MCF 10A (cell line): Measurements from ENCODE around the gene GTF2IRD1. TPM values are rescaled to one million over a fixed set of nuclear protein-coding genes. Genes with fewer than 3 reads are reported as not detected.

ENCODE experiments used
- BruUV-seq: library from RNA; stranded (reverse); fragments of 400-500 nt; replicated peaks from 2 replicates; lab custom pipeline; 2021; lab: Mats Ljungman, UMichigan
- CTCF ChIA-PET: fragments of 300-600 bp; sonication (Branson Sonifier 250); formaldehyde crosslinking; extraction: SDS; loops from one replicate; lab custom pipeline; 2021; ENCODE audit warnings: antibody characterized with exemption, inconsistent platforms; lab: Yijun Ruan, JAX
- POLR2A ChIA-PET: fragments of 300-600, 350-650 bp; sonication (Branson Sonifier 250); formaldehyde crosslinking; extraction: SDS; loops from one replicate; lab custom pipeline; 2020; ENCODE audit warnings: antibody characterized with exemption, inconsistent platforms; lab: Yijun Ruan, JAX
- DNase-seq: peaks from one replicate; pipeline ENCODE4 v3.0.0-alpha.2; 2018; ENCODE audit not compliant: unreplicated experiment
- H3K27ac Mint-ChIP-seq: one replicate; pipeline ENCODE4 v1.8.0; 2022; ENCODE audit warnings: mild to moderate bottlenecking, low read depth, mixed read lengths; ENCODE audit not compliant: unreplicated experiment
- H3K27me3 Mint-ChIP-seq: one replicate; pipeline ENCODE4 v1.8.0; 2022; ENCODE audit warnings: mixed read lengths; ENCODE audit not compliant: insufficient read depth, unreplicated experiment
- H3K36me3 Mint-ChIP-seq: one replicate; pipeline ENCODE4 v1.8.0; 2022; ENCODE audit warnings: mild to moderate bottlenecking, moderate library complexity, mixed read lengths; ENCODE audit not compliant: insufficient read depth, unreplicated experiment
- H3K4me1 Mint-ChIP-seq: one replicate; pipeline ENCODE4 v1.8.0; 2022; ENCODE audit warnings: mixed read lengths; ENCODE audit not compliant: insufficient read depth, unreplicated experiment
- H3K4me3 Mint-ChIP-seq: one replicate; pipeline ENCODE4 v1.8.0; 2022; ENCODE audit warnings: mild to moderate bottlenecking, moderate library complexity, mixed read lengths; ENCODE audit not compliant: unreplicated experiment
- H3K9me3 Mint-ChIP-seq: one replicate; pipeline ENCODE4 v1.8.0; 2022; ENCODE audit warnings: mixed read lengths; ENCODE audit not compliant: unreplicated experiment
- CTCF ChIP-seq: fragments of 200-600 bp; IDR thresholded peaks from one replicate; pipeline ENCODE4 v1.8.0; 2022; ENCODE audit warnings: antibody characterized with exemption, mild to moderate bottlenecking; ENCODE audit not compliant: unreplicated experiment
- intact Hi-C: fragments of 100-400 bp; cut with micrococcal nuclease; formaldehyde crosslinking; loops from 2 replicates; pipeline ENCODE4 v1.14.1; 2022
- total RNA-seq: library from RNA; stranded (reverse); gene quantifications from 2 replicates; pipeline ENCODE4 v1.2.3, GENCODE V29; 2022

GTF2IRD1 gene
- total RNA-seq, 1 experiment from 2014 or later: 77.6 TPM

GRCh38 chr7:74405191-74405898 lies 48.4 kb upstream of the GTF2IRD1 start:
- POLR2A ChIA-PET: no interaction called here
- CTCF ChIA-PET: interaction anchor here (0.5 to 4.0 kb wide), 8 partner anchors 12 to 207 kb away, joined by 3 to 25 read pairs (median 4); no protein-coding TSS in a partner anchor
- BruUV-seq: no TSS peak
- Mint-ChIP-seq H3K4me3 (no peak overlapping the region), H3K9me3 (no peaks in the 10 kb centered on the region), H3K36me3 (peaks cover 21% of the 10 kb centered on the region), H3K27me3 (no peaks in the 10 kb centered on the region), H3K27ac (no peak overlapping the region), H3K4me1 (no peaks in the 10 kb centered on the region)
- intact Hi-C loops: no loop called here
- DNase-seq: no peak
- TF ChIP-seq CTCF: peak; percentile 33

GRCh38 chr7:74405899-74406512 lies 47.7 kb upstream of the GTF2IRD1 start:
- DNase-seq: no peak
- Mint-ChIP-seq H3K36me3 (peaks cover 17% of the 10 kb centered on the region), H3K9me3 (no peaks in the 10 kb centered on the region), H3K4me3 (no peak overlapping the region), H3K27me3 (no peaks in the 10 kb centered on the region), H3K27ac (no peak overlapping the region), H3K4me1 (no peaks in the 10 kb centered on the region)
- intact Hi-C loops: no loop called here
- BruUV-seq: no TSS peak
- TF ChIP-seq CTCF: no peak
- ChIA-PET POLR2A (no interaction called here), CTCF (interaction anchor here (0.5 to 4.0 kb wide), 9 partner anchors 10 to 254 kb away, joined by 3 to 25 read pairs (median 4); no protein-coding TSS in a partner anchor)

GRCh38 chr7:74407958-74408357 lies 45.7 kb upstream of the GTF2IRD1 start:
- no peaks in the 10 kb centered on the region for H3K9me3 Mint-ChIP-seq

More at GRCh38 chr7:74407958-74408357, 45.7 kb upstream of the GTF2IRD1 start:
- Mint-ChIP-seq H3K36me3 (peaks cover 6% of the 10 kb centered on the region), H3K27ac (no peak overlapping the region), H3K27me3 (no peaks in the 10 kb centered on the region), H3K4me3 (no peak overlapping the region), H3K4me1 (no peaks in the 10 kb centered on the region)
- ChIA-PET POLR2A (no interaction called here), CTCF (interaction anchor here (4.0 kb wide), 1 partner anchor 9 kb away, joined by 25 read pairs; no protein-coding TSS in a partner anchor)
- BruUV-seq: no TSS peak
- intact Hi-C loops: no loop called here
- TF ChIP-seq CTCF: no peak
- no peak for DNase-seq
